DMS79 (cell line): ENCODE data around the gene DNMT1.
"Not testable (repeated sequence)": the region's sequence is repeated elsewhere in the genome, so short reads cannot be mapped to it uniquely, and the experiment has no call there.

Source experiments
- DNase-seq: peaks from one replicate; lab custom pipeline; 2025; lab: John Stamatoyannopoulos, UW

The DNMT1 gene

GRCh38 chr19:10220695-10221094 is 25.9 kb upstream of the DNMT1 start:
- no peak for DNase-seq

- DNase-seq, result no peak
These were observed 24.9 kb upstream of the DNMT1 start for GRCh38 chr19:10219678-10220077.

GRCh38 chr19:10217085-10217484 is 22.3 kb upstream of the DNMT1 start:
- no peak for DNase-seq

- no peak for DNase-seq
These were observed 20.0 kb upstream of the DNMT1 start for GRCh38 chr19:10214784-10215183.

GRCh38 chr19:10211691-10212090 is 16.9 kb upstream of the DNMT1 start:
- DNase-seq, result no peak

- no peak for DNase-seq
These were observed 16.3 kb upstream of the DNMT1 start for GRCh38 chr19:10211061-10211460.

GRCh38 chr19:10209315-10209714 is 14.6 kb upstream of the DNMT1 start:
- peak; percentile 35 for DNase-seq

- no peak for DNase-seq
These were observed 12.3 kb upstream of the DNMT1 start for GRCh38 chr19:10207026-10207425.

- DNase-seq, result peak; percentile 83
These were observed 11.6 kb upstream of the DNMT1 start for GRCh38 chr19:10206226-10206885.

- DNase-seq, result no peak
These were observed 10.9 kb upstream of the DNMT1 start for GRCh38 chr19:10205636-10206035.

- no peak for DNase-seq
These were observed 8.9 kb upstream of the DNMT1 start for GRCh38 chr19:10203686-10204085.

GRCh38 chr19:10201176-10201575 is 6.4 kb upstream of the DNMT1 start:
- DNase-seq, result no peak

- DNase-seq, result not testable (repeated sequence)
These were observed 5.3 kb upstream of the DNMT1 start for GRCh38 chr19:10200101-10200500.

GRCh38 chr19:10198889-10199644 is 4.3 kb upstream of the DNMT1 start:
- DNase-seq, result not testable (repeated sequence)

GRCh38 chr19:10195199-10195519 is 406 bp upstream of the DNMT1 start:
- no peak for DNase-seq

GRCh38 chr19:10193790-10194499 is 808 bp downstream of the DNMT1 start:
- DNase-seq, result peak; percentile 30

- no peak for DNase-seq
These were observed 1.8 kb downstream of the DNMT1 start for GRCh38 chr19:10192922-10193321.

GRCh38 chr19:10191347-10191746 is 3.4 kb downstream of the DNMT1 start:
- DNase-seq, result no peak

GRCh38 chr19:10190026-10190425 is 4.7 kb downstream of the DNMT1 start:
- no peak for DNase-seq

- DNase-seq, result no peak
These were observed 5.1 kb downstream of the DNMT1 start for GRCh38 chr19:10189616-10190015.

- no peak for DNase-seq
These were observed 7.4 kb downstream of the DNMT1 start for GRCh38 chr19:10187315-10187714.

- no peak for DNase-seq
These were observed 10.1 kb downstream of the DNMT1 start for GRCh38 chr19:10184636-10185035.

GRCh38 chr19:10183926-10184325 is 10.8 kb downstream of the DNMT1 start:
- no peak for DNase-seq
